ENCODE measurements around the gene DIS3L2. TPM values are rescaled to one million over a fixed set of nuclear protein-coding genes. Genes with fewer than 3 reads are reported as not detected.

DIS3L2 gene
- total RNA-seq, 4 donors from 2014 or later: 18.7 to 30.9 (median 26.1) TPM

DNA sequence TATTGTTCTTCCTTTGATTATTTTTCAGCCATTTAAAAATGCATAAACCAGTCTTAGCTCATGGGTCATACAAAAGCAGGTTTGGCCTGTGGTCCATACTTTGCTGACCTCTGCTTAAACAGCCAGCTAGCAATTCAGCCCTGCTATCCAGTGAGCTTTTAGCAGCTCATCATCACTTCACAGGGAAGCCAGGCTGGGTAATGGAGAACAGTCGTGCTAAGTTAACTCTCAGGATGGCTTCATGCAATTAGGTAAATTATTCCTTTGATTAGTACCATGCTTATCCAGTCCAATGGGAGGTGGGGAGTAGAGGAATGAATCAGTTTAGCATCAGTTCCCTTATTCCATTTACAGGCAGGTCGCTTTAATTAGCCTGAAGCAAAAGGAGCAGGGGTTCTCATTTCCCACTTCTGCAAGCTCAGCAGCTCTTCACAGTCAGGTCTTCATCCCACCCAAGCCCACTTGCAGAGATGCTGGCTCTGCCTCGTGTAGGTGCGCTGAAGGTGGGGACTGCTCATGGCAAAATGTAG lies 307.2 kb downstream of the DIS3L2 start:
- TF ChIP-seq, protein P1, sequence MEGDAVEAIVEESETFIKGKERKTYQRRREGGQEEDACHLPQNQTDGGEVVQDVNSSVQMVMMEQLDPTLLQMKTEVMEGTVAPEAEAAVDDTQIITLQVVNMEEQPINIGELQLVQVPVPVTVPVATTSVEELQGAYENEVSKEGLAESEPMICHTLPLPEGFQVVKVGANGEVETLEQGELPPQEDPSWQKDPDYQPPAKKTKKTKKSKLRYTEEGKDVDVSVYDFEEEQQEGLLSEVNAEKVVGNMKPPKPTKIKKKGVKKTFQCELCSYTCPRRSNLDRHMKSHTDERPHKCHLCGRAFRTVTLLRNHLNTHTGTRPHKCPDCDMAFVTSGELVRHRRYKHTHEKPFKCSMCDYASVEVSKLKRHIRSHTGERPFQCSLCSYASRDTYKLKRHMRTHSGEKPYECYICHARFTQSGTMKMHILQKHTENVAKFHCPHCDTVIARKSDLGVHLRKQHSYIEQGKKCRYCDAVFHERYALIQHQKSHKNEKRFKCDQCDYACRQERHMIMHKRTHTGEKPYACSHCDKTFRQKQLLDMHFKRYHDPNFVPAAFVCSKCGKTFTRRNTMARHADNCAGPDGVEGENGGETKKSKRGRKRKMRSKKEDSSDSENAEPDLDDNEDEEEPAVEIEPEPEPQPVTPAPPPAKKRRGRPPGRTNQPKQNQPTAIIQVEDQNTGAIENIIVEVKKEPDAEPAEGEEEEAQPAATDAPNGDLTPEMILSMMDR (IDR thresholded peaks at IDR 0.05; ENCODE audit: low read depth): no peak

DNA sequence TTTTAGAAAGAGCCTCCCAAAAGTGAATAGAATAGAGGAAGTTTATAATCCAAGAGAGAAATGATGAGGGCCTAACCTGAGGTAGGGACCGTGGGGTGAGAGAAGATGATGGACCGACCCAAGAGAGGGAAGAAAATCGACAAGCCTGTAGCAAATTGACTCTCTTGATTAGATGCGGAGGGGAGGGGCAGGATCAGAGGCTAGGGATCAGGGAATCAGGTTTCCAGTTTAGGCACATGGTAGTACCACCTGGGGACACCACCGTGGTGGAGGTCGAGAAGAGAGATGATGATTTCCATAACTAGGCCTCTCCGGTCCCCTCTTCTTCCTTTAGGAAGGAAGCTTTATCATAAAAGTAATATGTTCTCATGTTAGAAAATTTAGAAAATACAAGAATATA lies 308.4 kb downstream of the DIS3L2 start:
- TF ChIP-seq, protein P1 (IDR thresholded peaks at IDR 0.05; ENCODE audit: low read depth): no peak

DNA sequence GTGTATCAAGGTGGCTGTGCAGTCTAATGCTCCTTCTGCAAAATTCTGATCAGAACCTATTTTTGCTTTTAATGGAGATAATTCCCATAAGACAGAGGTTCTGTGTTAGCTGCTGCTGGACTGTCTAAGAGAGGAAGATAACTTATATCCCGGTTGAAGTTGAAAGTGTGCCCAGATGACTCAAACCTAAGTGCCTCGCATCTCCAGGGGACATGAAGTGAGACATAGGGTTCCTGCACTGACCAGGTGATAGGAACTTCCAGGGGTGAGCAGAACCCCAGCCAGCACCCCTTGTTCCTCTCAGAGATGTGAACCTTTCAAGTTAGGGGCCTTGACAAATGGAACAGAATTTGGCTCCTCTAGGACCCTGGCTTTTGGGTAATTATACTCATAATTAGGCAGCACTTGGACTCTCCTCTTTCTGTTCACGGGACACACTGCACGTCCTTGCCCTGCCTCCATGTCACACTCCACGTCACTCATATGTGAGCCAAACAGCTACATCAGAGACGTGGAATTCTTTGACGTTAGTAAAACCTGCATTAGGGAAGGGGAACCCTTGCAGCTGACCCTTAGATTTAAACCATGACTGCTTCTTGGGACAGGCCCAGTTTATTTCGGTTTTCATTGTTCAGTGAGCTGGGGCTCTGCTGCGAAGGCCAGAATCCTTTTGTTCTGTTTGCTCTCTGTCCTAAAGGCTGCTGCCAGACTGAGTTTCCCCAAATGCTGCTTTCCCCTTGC lies 312.6 kb downstream of the DIS3L2 start:
- TF ChIP-seq, protein P1 (IDR thresholded peaks at IDR 0.05; ENCODE audit: low read depth): no peak

DNA sequence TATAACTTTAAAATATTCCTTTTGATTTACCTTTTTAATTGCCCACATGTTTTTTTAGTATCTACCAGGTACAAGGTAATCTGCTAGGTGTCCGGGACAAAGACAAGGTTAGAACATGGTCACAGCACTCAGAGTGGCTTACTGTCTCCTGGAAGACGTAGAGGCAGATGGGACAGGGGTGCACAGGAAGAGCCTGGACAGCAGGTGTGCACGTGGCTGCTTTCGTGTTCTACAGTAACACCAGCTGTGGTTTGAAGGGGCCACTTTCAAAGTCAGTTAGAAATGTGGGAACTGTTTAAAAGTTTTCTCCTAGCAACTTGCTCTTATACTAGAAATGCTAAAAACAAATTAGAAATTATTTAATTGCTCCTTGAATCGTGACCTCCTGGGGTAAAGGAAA lies 314.2 kb downstream of the DIS3L2 start:
- TF ChIP-seq, protein P1 (IDR thresholded peaks at IDR 0.05; ENCODE audit: low read depth): no peak

DNA sequence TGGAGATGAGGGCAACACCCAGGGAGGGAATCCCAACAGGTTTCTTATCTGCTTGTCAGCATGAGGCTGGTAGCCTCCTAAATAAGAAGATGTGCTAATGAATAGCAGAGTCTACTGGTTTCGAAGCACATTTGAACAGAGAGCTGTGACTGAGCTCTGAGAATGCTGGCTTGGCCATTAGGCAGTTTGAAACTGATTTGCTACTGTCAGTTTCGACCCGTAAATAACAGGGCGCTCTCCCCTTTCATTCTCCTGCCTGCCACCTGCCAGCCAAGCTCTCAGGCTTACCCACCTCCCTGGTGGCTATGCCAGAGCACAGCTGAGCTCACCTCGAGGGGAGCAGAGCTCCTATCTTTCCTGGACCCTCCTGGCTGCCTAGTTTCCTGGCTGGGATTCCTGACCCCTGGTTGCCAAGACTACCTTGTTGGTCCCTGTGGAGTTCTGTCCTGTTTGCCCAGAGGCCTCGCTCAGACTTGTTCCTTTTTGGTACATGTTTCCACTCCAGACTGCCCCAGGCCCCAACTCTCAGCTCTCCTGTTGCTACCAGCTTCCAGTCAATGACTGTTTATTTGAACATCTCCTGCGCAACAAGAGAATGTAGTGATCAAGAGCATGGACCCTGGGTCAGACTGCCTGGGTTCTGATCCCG lies 314.7 kb downstream of the DIS3L2 start:
- TF ChIP-seq, protein P1 (IDR thresholded peaks at IDR 0.05; ENCODE audit: low read depth): no peak

DNA sequence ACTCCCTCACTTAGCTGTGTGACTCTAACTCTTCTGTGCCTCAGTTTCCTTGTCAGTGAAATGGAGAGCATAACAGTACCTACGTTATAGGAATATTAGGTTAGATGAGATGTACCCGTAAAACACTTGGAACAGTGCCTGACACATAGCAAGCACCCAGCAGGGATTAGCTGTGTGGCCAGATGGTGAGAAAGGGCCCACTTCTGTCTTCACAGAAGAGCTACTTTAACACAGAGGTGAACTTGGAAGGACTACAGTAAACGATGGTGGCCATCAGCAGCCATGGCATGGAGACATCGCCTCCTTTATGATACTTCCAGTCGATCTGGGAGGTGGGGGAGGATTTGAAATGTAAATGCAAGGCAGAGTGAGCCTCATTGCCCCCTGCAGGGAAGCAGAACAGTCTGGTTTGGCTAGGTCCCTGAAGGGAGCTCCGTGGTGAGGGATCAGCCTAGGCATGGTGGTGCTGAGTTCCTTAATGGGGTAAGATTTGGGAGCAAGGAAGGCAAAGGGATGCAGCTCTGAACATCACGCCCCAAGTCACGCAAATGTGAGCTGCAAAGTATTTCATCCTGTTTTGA lies 315.3 kb downstream of the DIS3L2 start:
- TF ChIP-seq, protein P1 (IDR thresholded peaks at IDR 0.05; ENCODE audit: low read depth): no peak

GRCh38 chr2:232278534-232278933 lies 317.0 kb downstream of the DIS3L2 start:
- TF ChIP-seq, protein P1 (IDR thresholded peaks at IDR 0.05; ENCODE audit: low read depth): no peak

Measured in subcutaneous adipose tissue (tissue), 4 donors.